ENCODE results near the gene ISG15.

ISG15 gene

DNA sequence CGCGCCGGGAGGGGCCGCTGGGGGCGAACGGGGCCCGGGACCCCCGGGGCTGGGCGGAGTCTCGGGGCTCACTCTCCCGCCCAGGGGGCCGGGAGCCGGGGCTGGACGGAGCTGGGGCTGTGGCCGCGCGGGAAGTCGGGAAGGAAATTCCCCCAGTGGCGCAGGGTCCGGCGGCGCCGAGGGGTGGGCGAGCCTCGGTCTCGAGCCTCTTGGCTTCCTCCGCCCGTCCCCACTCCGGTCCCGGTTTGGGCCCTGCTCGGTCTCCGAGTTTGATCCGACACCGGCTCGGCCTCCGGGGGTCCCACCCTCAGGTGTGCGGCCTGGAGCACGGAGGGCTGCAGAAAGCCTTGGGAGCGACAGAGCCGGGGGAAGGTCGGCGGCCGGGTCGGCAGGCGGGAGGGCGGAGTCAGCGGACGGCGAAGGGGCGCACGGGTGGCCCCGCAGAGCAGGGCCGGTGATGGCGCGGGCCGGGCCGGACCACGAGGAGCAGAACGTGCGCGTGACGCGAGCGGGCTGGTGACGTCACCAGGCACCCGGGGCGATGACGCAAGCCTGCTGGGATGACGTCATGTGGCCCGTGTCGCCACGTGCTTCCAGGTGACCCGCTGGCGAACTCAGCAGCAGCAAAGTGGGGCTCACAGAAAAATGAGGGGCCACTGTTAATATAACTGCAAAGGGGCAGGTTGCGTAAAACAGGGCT is 12.8 kb upstream of the ISG15 start:
- TF ChIP-seq, protein P1, sequence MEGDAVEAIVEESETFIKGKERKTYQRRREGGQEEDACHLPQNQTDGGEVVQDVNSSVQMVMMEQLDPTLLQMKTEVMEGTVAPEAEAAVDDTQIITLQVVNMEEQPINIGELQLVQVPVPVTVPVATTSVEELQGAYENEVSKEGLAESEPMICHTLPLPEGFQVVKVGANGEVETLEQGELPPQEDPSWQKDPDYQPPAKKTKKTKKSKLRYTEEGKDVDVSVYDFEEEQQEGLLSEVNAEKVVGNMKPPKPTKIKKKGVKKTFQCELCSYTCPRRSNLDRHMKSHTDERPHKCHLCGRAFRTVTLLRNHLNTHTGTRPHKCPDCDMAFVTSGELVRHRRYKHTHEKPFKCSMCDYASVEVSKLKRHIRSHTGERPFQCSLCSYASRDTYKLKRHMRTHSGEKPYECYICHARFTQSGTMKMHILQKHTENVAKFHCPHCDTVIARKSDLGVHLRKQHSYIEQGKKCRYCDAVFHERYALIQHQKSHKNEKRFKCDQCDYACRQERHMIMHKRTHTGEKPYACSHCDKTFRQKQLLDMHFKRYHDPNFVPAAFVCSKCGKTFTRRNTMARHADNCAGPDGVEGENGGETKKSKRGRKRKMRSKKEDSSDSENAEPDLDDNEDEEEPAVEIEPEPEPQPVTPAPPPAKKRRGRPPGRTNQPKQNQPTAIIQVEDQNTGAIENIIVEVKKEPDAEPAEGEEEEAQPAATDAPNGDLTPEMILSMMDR (IDR thresholded peaks at IDR 0.05; ENCODE audit: insufficient read depth, low read depth, low read length, missing control alignments) = no peak
- DNase-seq (ENCODE audit: low read depth) = peak; percentile 71

DNA sequence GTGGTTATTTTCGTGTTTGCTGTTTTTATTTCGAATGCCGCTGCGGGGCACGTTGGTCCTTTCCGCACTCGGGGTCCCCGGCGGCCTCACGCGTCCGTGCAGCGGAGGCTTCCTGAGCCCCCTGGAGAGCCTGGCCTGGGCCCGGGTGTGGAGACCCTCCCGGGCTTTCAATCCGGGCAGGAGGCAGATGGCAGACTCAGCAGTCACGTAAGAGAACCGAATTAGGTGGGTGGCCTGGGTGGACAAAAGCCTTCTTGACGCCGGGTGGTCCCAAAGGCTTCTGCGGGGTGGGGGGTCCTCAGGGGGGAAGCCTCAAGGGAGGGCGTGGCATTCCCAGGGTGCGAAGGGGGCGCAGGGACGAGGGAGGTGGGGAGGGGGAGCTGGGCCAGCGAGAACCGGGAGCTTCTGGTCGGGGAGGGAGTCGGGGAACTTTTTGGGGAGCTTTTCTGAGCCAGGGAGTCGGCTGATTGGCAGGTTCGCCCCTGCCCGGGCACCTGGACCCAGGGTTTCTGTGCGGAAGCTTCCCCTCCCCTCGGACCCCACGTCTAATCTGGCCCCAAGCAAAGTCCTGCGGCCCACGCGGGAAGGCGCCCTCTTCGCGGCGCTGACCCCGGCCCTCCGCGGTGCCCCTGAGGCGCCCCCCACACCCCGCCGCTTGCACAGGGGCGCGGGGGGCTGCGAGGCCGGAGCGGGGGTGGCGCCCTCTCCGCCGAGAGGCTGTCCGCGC is 12.1 kb upstream of the ISG15 start:
- no peak for DNase-seq (ENCODE audit: low read depth)
- peak overlapping the region; percentile 50 for H3K4me3 ChIP-seq (ENCODE audit: low read depth, low read length)

More for the DNA sequence above, 12.8 kb upstream of the ISG15 start:
- H3K4me3 ChIP-seq (ENCODE audit: low read depth, low read length) = peak overlapping the region; percentile 50

DNA sequence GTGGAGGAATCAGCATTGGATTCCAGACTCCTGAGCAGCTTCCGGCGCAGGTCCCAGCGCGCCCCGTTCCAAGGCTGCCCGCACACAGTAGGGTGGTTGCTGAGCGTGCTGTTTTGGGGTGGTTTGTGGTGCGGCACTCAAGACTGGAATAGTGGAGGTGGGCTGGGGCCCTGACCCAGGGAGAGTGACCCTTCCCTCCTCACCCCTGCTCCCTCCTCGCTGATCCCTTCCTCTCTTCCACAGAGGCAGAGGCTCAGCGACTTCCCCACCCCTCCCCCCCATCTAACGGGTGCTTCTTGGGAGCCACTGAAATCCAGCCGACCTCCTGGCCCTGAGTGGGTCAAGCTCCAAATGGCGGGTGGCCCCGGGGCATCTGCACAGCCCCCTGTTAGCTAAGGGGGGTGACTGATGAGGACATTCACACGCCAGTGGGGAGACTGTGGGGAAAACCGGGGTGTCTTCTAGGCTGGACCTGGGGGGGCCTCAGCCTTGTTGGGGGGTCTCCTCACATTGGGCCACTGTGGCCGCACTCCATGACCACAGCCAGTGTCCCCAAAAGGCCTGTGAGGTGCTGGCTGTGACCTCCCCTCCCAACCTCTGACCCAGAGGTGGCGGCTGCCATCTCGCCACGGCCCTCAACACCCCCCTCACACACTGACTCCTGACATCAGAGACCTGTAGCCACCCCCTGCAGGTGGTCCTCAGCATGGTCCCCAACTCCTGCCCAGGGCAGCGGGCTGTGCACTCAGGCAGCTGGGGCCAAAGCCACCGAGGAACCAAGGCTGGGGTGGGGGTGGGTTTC is 9.5 kb upstream of the ISG15 start:
- no peak for DNase-seq (ENCODE audit: low read depth)
- H3K4me3 ChIP-seq (ENCODE audit: low read depth, low read length) = no peak overlapping the region
- TF ChIP-seq, protein P1 (IDR thresholded peaks at IDR 0.05; ENCODE audit: insufficient read depth, low read depth, low read length, missing control alignments) = no peak

More for the DNA sequence above, 12.1 kb upstream of the ISG15 start:
- TF ChIP-seq, protein P1 (IDR thresholded peaks at IDR 0.05; ENCODE audit: insufficient read depth, low read depth, low read length, missing control alignments) = no peak

DNA sequence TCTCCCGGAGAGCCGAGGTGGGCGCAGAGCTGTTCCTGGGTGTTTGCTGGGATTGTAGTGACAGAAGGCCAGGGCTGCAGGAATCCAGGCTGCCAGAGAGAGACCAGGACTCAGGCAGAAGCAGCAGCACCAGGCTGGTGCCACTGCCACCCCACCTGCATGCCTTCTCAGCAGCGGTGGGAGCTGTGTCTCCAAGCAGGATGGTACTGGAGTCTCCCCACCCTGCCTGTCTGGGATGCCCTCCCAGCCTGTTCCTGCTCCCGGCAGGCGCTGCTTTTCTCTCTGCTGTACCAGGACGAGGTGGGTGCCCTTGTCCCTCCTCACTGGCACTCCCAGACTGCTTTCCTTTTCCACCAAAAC is 8.9 kb upstream of the ISG15 start:
- TF ChIP-seq, protein P1 (IDR thresholded peaks at IDR 0.05; ENCODE audit: insufficient read depth, low read depth, low read length, missing control alignments) = no peak
- no peak overlapping the region for H3K4me3 ChIP-seq (ENCODE audit: low read depth, low read length)
- no peak for DNase-seq (ENCODE audit: low read depth)

DNA sequence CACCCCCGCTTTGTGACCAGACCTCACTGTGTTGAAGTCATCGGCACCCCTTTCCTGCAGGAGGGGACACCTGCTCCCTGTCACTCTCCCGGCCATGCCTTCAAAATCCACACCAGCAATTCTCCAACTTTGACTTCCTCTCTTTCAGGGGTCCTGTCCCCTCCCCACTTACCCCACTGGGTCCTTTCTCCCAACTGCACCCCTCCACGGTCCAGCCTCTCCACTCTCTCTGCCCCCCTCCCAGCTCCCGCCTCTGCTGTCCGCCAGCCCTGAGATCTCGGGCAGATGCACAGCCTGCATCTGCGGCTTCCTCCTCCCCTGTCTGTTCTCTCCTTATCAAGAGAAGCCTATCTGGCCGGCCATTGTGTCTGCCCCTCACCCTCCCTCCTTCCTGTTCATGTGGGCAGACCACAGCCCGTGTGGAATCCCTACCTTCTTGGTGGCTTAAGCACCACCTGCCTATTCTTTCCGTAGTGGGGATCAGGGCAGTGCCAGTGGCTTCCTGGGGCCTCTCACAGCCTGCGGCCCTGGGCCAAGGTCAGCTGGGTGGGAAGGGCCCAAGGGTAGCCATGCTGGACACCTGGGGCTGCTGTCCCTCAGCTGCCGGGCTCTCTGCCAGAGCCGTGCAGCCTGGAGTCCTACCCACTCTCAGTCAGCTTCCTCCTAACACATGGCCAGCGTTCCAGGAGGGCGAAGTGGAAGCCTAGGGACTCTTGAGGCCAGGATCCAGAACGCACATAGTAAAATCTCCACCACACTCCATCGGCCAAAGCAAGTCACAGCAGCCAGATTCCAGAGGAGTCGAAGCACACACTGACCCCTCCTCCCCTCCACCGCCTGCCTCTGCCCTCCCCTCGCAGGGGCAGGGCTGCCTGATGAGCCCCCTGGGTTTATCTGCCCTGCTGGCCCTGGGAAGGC is 8.3 kb upstream of the ISG15 start:
- no peak for DNase-seq (ENCODE audit: low read depth)
- no peak overlapping the region for H3K4me3 ChIP-seq (ENCODE audit: low read depth, low read length)
- TF ChIP-seq, protein P1 (IDR thresholded peaks at IDR 0.05; ENCODE audit: insufficient read depth, low read depth, low read length, missing control alignments) = no peak

DNA sequence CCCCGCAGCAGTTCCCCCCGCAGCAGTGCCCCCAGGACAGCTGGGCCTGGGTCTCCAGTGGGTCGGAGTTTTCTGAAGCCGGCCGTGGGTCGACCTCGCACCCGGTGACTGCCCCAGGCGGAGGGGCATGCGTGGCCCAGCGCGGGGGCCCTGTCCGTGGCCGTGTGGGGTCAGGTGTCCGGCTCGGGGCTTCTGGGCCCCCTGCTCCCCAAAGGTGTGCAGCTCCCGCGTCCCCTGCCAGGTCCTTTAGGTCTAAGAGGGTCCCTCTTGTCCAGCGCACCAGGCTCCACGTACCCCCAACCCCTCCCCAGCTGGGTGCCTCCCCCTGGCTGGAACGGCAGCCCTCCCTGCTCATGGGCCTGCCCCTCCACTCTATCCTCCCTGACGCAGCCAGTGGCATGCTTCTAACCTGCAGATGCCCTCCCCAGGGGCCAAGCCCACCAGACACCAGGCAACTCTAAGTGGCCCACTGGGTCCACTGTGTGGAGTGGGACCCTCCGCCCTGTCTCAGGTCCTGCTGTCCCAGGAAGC is 7.5 kb upstream of the ISG15 start:
- TF ChIP-seq, protein P1 (IDR thresholded peaks at IDR 0.05; ENCODE audit: insufficient read depth, low read depth, low read length, missing control alignments) = no peak
- DNase-seq (ENCODE audit: low read depth) = no peak
- no peak overlapping the region for H3K4me3 ChIP-seq (ENCODE audit: low read depth, low read length)
